B cell (primary cell): Measurements from ENCODE around the gene CINP. TPM values are rescaled to one million over a fixed set of nuclear protein-coding genes. Genes with fewer than 3 reads are reported as not detected.

Experiments used
- ATAC-seq: fragments of 200-7000 bp; cut with Tn5 transposase; one replicate; pipeline ENCODE4 v1.10.0; 2021; ENCODE audit warnings: low read depth, mild to moderate bottlenecking, moderate number of reproducible peaks, moderate library complexity
- CTCF ChIA-PET: fragments of 350-600 bp; sonication (Branson Sonifier 250); formaldehyde crosslinking; loops from one replicate; lab custom pipeline; 2021; ENCODE audit warnings: antibody characterized with exemption, inconsistent platforms; lab: Charles Lee
- POLR2A ChIA-PET: fragments of 350-600 bp; sonication (Branson Sonifier 250); formaldehyde crosslinking; loops from one replicate; lab custom pipeline; 2021; ENCODE audit warnings: antibody characterized with exemption; lab: Charles Lee
- DNase-seq: peaks from one replicate; pipeline ENCODE4 v3.0.0; 2013
- H2AFZ ChIP-seq: 2 replicates; pipeline ENCODE4 v1.6.1; 2012; ENCODE audit warnings: mild to moderate bottlenecking, low read depth, low read length; ENCODE audit not compliant: insufficient read depth, poor library complexity, severe bottlenecking
- H3K27ac ChIP-seq, 2 donors: 1 replicate in 1 of 2; 2 replicates in 1 of 2; pipeline ENCODE4 v1.5.1; 2012 to 2013; ENCODE audit warnings: low read length in 2 of 2, mild to moderate bottlenecking in 2 of 2, moderate library complexity in 1 of 2
- H3K27me3 ChIP-seq, 4 experiments: fragments of 200-600 bp in 1 of 4; sonication (generic) in 1 of 4; replicated peaks in 1 of 4; 1 replicate in 2 of 4; 2 replicates in 2 of 4; pipeline versions ENCODE4 v1.6.1 to v1.7.0; 2013 to 2016; ENCODE audit warnings: low read length in 3 of 4, mild to moderate bottlenecking in 2 of 4, mixed read lengths in 1 of 4, moderate library complexity in 1 of 4; ENCODE audit not compliant: insufficient read depth in 4 of 4, control insufficient read depth in 3 of 4; ENCODE audit errors: control extremely low read depth in 1 of 4
- H3K36me3 ChIP-seq, 2 experiments: replicated peaks in 1 of 2; 1 replicate in 1 of 2; 2 replicates in 1 of 2; pipeline versions ENCODE4 v1.6.1 to v1.7.1; 2013; ENCODE audit warnings: low read length in 1 of 2; ENCODE audit not compliant: insufficient read depth in 2 of 2, control insufficient read depth in 1 of 2; ENCODE audit errors: control extremely low read depth in 1 of 2, extremely low read depth in 1 of 2
- H3K4me1 ChIP-seq, 2 donors: fragments of 200-600 bp in 1 of 2; sonication (generic) in 1 of 2; 1 replicate in 1 of 2; 2 replicates in 1 of 2; pipeline versions ENCODE4 v1.5.1 to v1.6.1; 2013 to 2017; ENCODE audit warnings: low read length in 2 of 2; ENCODE audit not compliant: control insufficient read depth in 2 of 2, insufficient read depth in 2 of 2
- H3K4me2 ChIP-seq: replicated peaks from 2 replicates; pipeline ENCODE3; 2012; ENCODE audit warnings: mild to moderate bottlenecking, low read depth, low read length; ENCODE audit not compliant: poor library complexity, severe bottlenecking
- H3K4me3 ChIP-seq, 5 experiments: fragments of 200-600 bp in 1 of 5; sonication (generic) in 1 of 5; 1 replicate in 3 of 5; 2 replicates in 2 of 5; pipeline versions ENCODE4 v1.5.1 to v1.7.0; 2011 to 2016; ENCODE audit warnings: low read length in 4 of 5, mild to moderate bottlenecking in 4 of 5, low read depth in 2 of 5, control low read depth in 1 of 5, moderate library complexity in 1 of 5; ENCODE audit not compliant: insufficient read depth in 1 of 5; ENCODE audit errors: control extremely low read depth in 1 of 5, extremely low read depth in 1 of 5
- H3K79me2 ChIP-seq: fragments of 200-600 bp; sonication (generic); one replicate; pipeline ENCODE4 v1.6.0; 2016; ENCODE audit warnings: low read length; ENCODE audit not compliant: control insufficient read depth, insufficient read depth
- H3K9ac ChIP-seq: fragments of 200-600 bp; sonication (generic); 2 replicates; pipeline ENCODE4 v1.6.1; 2017; ENCODE audit warnings: mild to moderate bottlenecking, low read length, moderate library complexity
- H3K9me3 ChIP-seq, 3 donors: one replicate each; pipeline versions ENCODE4 v1.6.1 to v1.7.1; 2013; ENCODE audit warnings: low read length in 2 of 3; ENCODE audit not compliant: control insufficient read depth in 2 of 3, insufficient read depth in 1 of 3; ENCODE audit errors: control extremely low read depth in 1 of 3
- H4K20me1 ChIP-seq: 2 replicates; pipeline ENCODE4 v1.6.0; 2012; ENCODE audit warnings: mild to moderate bottlenecking, low read length; ENCODE audit not compliant: insufficient read depth, control insufficient read depth, poor library complexity, severe bottlenecking
- H3K27ac Mint-ChIP-seq: one replicate; pipeline ENCODE4 v1.8.0; 2021; ENCODE audit warnings: mixed read lengths
- H3K27me3 Mint-ChIP-seq: one replicate; pipeline ENCODE4 v1.8.0; 2021; ENCODE audit warnings: mixed read lengths
- H3K4me1 Mint-ChIP-seq: one replicate; pipeline ENCODE4 v1.8.0; 2021; ENCODE audit warnings: mixed read lengths
- H3K4me3 Mint-ChIP-seq: one replicate; pipeline ENCODE4 v1.8.0; 2021; ENCODE audit warnings: mixed read lengths
- H3K9me3 Mint-ChIP-seq: one replicate; pipeline ENCODE4 v1.8.0; 2022; ENCODE audit warnings: mixed read lengths; ENCODE audit not compliant: insufficient read depth
- EZH2 ChIP-seq: IDR thresholded peaks from 2 replicates; pipeline ENCODE4 v1.6.1; 2012; ENCODE audit warnings: borderline replicate concordance, low read depth, mild to moderate bottlenecking, moderate library complexity, low read length; ENCODE audit not compliant: insufficient read depth, poor library complexity, severe bottlenecking
- WGBS: methylation state at CpG from one replicate; pipeline ENCODE4 v1.1.5; 2013; ENCODE audit warnings: missing lambda C conversion rate; ENCODE audit not compliant: insufficient coverage; 5-methylcytosine and 5-hydroxymethylcytosine counted together
- intact Hi-C: fragments of 100-400 bp; cut with micrococcal nuclease; formaldehyde crosslinking; loops from one replicate; pipeline ENCODE4 v1.10.0; 2022
- polyA plus RNA-seq: library from polyadenylated mRNA; depleted of rRNA; stranded (reverse); fragments of >200 nt; gene quantifications from 2 replicates; pipeline ENCODE4 v1.2.3, GENCODE V29; 2012
- total RNA-seq, 2 donors: library from RNA; stranded (reverse); fragments of 120-200 nt in 1 of 2; gene quantifications; 1 replicate in 1 of 2; 2 replicates in 1 of 2; pipeline versions ENCODE4 v1.2.3 to v1.2.4, GENCODE V29; 2013 to 2022
- TF ChIP-seq, protein P1 (sequence below): fragments of 200-600 bp; IDR thresholded peaks from one replicate; pipeline ENCODE4 v1.8.0; 2022; ENCODE audit warnings: antibody characterized with exemption, mild to moderate bottlenecking

CINP gene
- total and polyA plus RNA-seq, 2 donors (not counting 1 experiment from before 2014, with no cell fraction given) = 21.9 to 28.8 TPM

DNA sequence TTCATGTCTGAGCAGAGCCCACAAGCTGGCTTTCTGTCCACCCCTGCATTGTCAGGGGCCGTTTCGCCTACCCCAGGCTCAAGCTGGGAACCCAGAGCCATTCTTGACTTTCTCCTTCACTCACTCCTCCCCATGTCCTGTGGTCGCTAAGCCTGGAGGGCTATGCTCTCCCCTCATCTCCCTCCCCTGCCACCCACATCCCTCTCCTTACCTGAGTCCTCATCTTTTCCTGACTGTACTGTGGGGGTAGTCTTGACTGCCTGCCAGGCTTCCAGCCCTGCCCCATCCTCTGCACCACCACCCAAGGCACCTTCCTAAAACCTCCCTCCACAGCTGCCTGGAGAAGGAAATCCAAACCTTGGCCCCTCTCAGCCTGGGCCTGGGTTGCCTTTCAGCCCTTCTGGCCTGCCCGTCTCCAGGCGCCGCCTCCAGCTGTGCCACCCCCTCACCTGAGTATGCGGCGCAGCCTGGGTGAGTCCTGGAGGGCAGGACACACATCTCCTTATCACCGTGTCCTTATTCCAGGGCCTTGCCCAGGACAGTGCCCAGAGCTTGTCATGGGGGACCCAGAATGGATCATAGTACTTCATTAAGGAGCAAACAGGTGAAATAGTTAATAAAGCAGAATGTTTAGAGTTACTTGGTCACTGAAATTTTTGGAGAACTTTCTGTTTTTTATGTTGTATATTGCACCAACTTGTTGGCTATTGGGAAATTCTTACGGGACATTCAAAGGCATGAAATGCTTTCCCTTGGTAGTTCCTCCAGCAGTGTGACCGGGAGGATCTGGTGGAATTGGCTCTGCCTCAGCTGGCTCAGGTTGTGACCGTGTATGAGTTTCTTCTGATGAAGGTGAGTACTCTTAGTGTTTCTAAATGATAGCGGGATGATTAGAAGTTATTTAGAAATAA lies 28.6 kb downstream of the CINP start:
- DNase-seq = no peak

DNA sequence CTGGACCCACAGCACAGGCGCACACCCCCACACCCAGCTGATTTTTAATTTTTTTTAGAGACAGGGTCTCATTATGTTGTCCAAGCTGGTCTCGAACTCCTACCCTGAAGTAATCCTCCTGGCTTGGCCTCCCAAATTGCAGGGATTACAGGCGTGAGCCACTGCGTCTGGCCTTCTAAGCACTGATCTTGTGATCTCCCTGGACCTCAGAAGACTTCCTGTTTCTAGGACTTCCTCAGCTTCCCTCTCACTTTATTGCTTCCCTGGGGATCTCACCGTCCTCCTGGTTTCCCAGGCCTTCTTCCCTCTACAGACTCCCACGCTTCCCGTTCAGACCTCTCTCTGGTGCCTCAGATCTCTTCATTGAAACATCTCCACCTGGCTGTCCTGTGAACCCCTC lies 29.3 kb downstream of the CINP start:
- Histone ChIP-seq H3K79me2 (no peaks in the 10 kb centered on the region), H3K9ac (no peak overlapping the region), H3K4me1 (no peaks in the 10 kb centered on the region), H3K27me3 (no peaks in the 10 kb centered on the region), H3K4me2 (no peak overlapping the region), H4K20me1 (no peaks in the 10 kb centered on the region), H2AFZ (no peak overlapping the region), H3K9me3 (no peaks in the 10 kb centered on the region), H3K4me3 (no peak overlapping the region), H3K27ac (no peak overlapping the region), H3K36me3 (peaks cover 5 to 35% of the 10 kb centered on the region in 2 experiments)
- WGBS = 93% methylated on average over 7 of the region's 7 CpGs
- intact Hi-C loops = no loop called here
- DNase-seq (no peak), ATAC-seq (no peak)
- Mint-ChIP-seq H3K4me3 (no peak overlapping the region), H3K9me3 (no peaks in the 10 kb centered on the region), H3K4me1 (peaks cover 2% of the 10 kb centered on the region), H3K27me3 (no peaks in the 10 kb centered on the region), H3K27ac (no peak overlapping the region)
- ChIA-PET POLR2A (no interaction called here), CTCF (no interaction called here)
- TF ChIP-seq, protein P1, sequence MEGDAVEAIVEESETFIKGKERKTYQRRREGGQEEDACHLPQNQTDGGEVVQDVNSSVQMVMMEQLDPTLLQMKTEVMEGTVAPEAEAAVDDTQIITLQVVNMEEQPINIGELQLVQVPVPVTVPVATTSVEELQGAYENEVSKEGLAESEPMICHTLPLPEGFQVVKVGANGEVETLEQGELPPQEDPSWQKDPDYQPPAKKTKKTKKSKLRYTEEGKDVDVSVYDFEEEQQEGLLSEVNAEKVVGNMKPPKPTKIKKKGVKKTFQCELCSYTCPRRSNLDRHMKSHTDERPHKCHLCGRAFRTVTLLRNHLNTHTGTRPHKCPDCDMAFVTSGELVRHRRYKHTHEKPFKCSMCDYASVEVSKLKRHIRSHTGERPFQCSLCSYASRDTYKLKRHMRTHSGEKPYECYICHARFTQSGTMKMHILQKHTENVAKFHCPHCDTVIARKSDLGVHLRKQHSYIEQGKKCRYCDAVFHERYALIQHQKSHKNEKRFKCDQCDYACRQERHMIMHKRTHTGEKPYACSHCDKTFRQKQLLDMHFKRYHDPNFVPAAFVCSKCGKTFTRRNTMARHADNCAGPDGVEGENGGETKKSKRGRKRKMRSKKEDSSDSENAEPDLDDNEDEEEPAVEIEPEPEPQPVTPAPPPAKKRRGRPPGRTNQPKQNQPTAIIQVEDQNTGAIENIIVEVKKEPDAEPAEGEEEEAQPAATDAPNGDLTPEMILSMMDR = no peak
- no peak for TF ChIP-seq EZH2

More for the DNA sequence above, 28.6 kb downstream of the CINP start:
- no peak overlapping the region for H3K4me2 ChIP-seq
- H3K4me1 ChIP-seq = no peaks in the 10 kb centered on the region
- no peak for ATAC-seq
- ChIA-PET CTCF (no interaction called here), POLR2A (no interaction called here)
- no peaks in the 10 kb centered on the region for H3K9me3 ChIP-seq
- H3K36me3 ChIP-seq = peaks cover 8 to 41% of the 10 kb centered on the region in 2 experiments
- Mint-ChIP-seq H3K4me1 (peaks cover 2% of the 10 kb centered on the region), H3K4me3 (no peak overlapping the region), H3K27me3 (no peaks in the 10 kb centered on the region), H3K9me3 (no peaks in the 10 kb centered on the region), H3K27ac (no peak overlapping the region)
- H2AFZ ChIP-seq = no peak overlapping the region
- no peaks in the 10 kb centered on the region for H4K20me1 ChIP-seq
- H3K27ac ChIP-seq = no peak overlapping the region
- intact Hi-C loops = no loop called here
- TF ChIP-seq EZH2 = no peak
- TF ChIP-seq, protein P1 = no peak
- no peaks in the 10 kb centered on the region for H3K79me2 ChIP-seq
- no peak overlapping the region for H3K9ac ChIP-seq
- H3K4me3 ChIP-seq = no peak overlapping the region
- 96% methylated on average over 10 of the region's 13 CpGs for WGBS
- no peaks in the 10 kb centered on the region for H3K27me3 ChIP-seq
